ENCODE results near the gene SNTG2.
"Not testable (repeated sequence)": the region's sequence is repeated elsewhere in the genome, so short reads cannot be mapped to it uniquely, and the experiment has no call there.

- TF ChIP-seq CTCF (conservative IDR thresholded peaks at IDR 0.05; ENCODE audit: low read length); EZH2phosphoT487 (IDR thresholded peaks at IDR 0.05; ENCODE audit: borderline replicate concordance, low read depth, low read length): not testable (repeated sequence)
Measured at GRCh38 chr2:1106344-1106743, 155.7 kb downstream of the SNTG2 start.
